Cardiac fibroblast (primary cell): ENCODE data around the gene CH25H.
"Not testable (repeated sequence)": the region's sequence is repeated elsewhere in the genome, so short reads cannot be mapped to it uniquely, and the experiment has no call there.

ENCODE experiments used
- DNase-seq, 2 donors: peaks; one replicate each; pipeline versions ENCODE4 v3.0.0 to v3.0.0-alpha.2; 2010; ENCODE audit warnings: low read depth in 2 of 2
- H3K4me3 ChIP-seq, 2 donors: replicated peaks in 1 of 2; 1 replicate in 1 of 2; 2 replicates in 1 of 2; pipeline ENCODE4 v1.5.1; 2011; ENCODE audit warnings: low read depth in 2 of 2, low read length in 2 of 2, mild to moderate bottlenecking in 2 of 2, moderate library complexity in 1 of 2
- CTCF ChIP-seq: IDR thresholded peaks from one replicate; pipeline ENCODE4 v1.5.1; 2011; ENCODE audit warnings: low read depth, mild to moderate bottlenecking, low read length, inconsistent platforms

CH25H gene

GRCh38 chr10:89248990-89249389 lies 41.9 kb upstream of the CH25H start:
- no peak for DNase-seq
- H3K4me3 ChIP-seq, result no peak overlapping the region
- no peak for TF ChIP-seq CTCF

- H3K4me3 ChIP-seq, DNase-seq: not testable (repeated sequence)
Measured at GRCh38 chr10:89247623-89248022, 40.5 kb upstream of the CH25H start.

- no peak overlapping the region for H3K4me3 ChIP-seq
- no peak for TF ChIP-seq CTCF
- DNase-seq, result no peak
Measured at GRCh38 chr10:89245802-89246201, 38.7 kb upstream of the CH25H start.

GRCh38 chr10:89242840-89243568 lies 35.9 kb upstream of the CH25H start:
- DNase-seq, result no peak
- no peak overlapping the region for H3K4me3 ChIP-seq
- TF ChIP-seq CTCF, result no peak

- TF ChIP-seq CTCF, result no peak
- no peak overlapping the region for H3K4me3 ChIP-seq
- no peak for DNase-seq
Measured at GRCh38 chr10:89242345-89242684, 35.2 kb upstream of the CH25H start.

GRCh38 chr10:89241486-89242344 lies 34.6 kb upstream of the CH25H start:
- no peak for TF ChIP-seq CTCF
- no peak overlapping the region for H3K4me3 ChIP-seq
- DNase-seq, result peak; percentile 60 to 85

GRCh38 chr10:89241026-89241425 lies 33.9 kb upstream of the CH25H start:
- no peak for TF ChIP-seq CTCF
- H3K4me3 ChIP-seq, result no peak overlapping the region

More at GRCh38 chr10:89241026-89241425, 33.9 kb upstream of the CH25H start:
- DNase-seq, result no peak
